Measurements from ENCODE around the gene MB21D2.

MB21D2 gene

GRCh38 chr3:192841428-192841827 is 76.2 kb downstream of the MB21D2 start:
- ChIA-PET CTCF (interaction anchor here (0.6 to 1.1 kb wide), 2 partner anchors 8 to 200 kb away, joined by 3 to 4 read pairs; no protein-coding TSS in a partner anchor), POLR2A (no interaction called here)
- Histone ChIP-seq H3K4me3 (ENCODE audit: low read depth, low read length) (no peak overlapping the region), H3K27ac (ENCODE audit: extremely low read depth, low read depth, low read length) (no peak overlapping the region), H3K9me3 (ENCODE audit: control insufficient read depth, insufficient read depth, low read depth, low read length) (no peaks in the 10 kb centered on the region), H3K4me1 (ENCODE audit: control insufficient read depth, insufficient read depth, low read length) (no peaks in the 10 kb centered on the region; the same call in 1 of the 2 replicates), H3K36me3 (ENCODE audit: control insufficient read depth in 2 of 2, insufficient read depth in 1 of 2, low read length in 2 of 2) (no peaks in the 10 kb centered on the region)
- TF ChIP-seq ZNF777 (tag by site-specific recombination; IDR thresholded peaks at IDR 0.05; ENCODE audit: borderline replicate concordance) (no peak), ZBTB1 (tag by site-specific recombination; IDR thresholded peaks at IDR 0.05) (no peak), ZNF184 (tag by site-specific recombination; IDR thresholded peaks at IDR 0.05) (no peak), ZNF24 (tag by site-specific recombination; IDR thresholded peaks at IDR 0.05) (no peak), ZBTB7A (tag by site-specific recombination; IDR thresholded peaks at IDR 0.05; ENCODE audit: low read depth) (no peak), ZSCAN16 (tag by site-specific recombination; IDR thresholded peaks at IDR 0.05) (no peak), ZNF843 (tag by site-specific recombination; IDR thresholded peaks at IDR 0.05) (no peak)

- H3K27ac ChIP-seq (ENCODE audit: extremely low read depth, low read depth, low read length), result no peak overlapping the region
- no peaks in the 10 kb centered on the region; the same call in 1 of the 2 replicates for H3K4me1 ChIP-seq (ENCODE audit: control insufficient read depth, insufficient read depth, low read length)
- no peaks in the 10 kb centered on the region for H3K36me3 ChIP-seq (ENCODE audit: control insufficient read depth in 2 of 2, insufficient read depth in 1 of 2, low read length in 2 of 2)
- H3K9me3 ChIP-seq (ENCODE audit: control insufficient read depth, insufficient read depth, low read depth, low read length), result no peaks in the 10 kb centered on the region
- H3K4me3 ChIP-seq (ENCODE audit: low read depth, low read length), result no peak overlapping the region
- ChIA-PET POLR2A (no interaction called here), CTCF (interaction anchor here (0.6 kb wide), 1 partner anchor 396 kb away, joined by 5 read pairs; no protein-coding TSS in a partner anchor)
- TF ChIP-seq ZNF341 (tag by site-specific recombination; IDR thresholded peaks at IDR 0.05; ENCODE audit: low read depth) (peak; percentile 41; the same call in 1 of the 2 replicates), ZNF37A (tag by site-specific recombination; IDR thresholded peaks at IDR 0.05) (no peak), PBX3 (CRISPR knock-in tag; IDR thresholded peaks at IDR 0.05) (no peak)
Observed at GRCh38 chr3:192840143-192840836, 77.4 kb downstream of the MB21D2 start.

GRCh38 chr3:192835818-192836815 is 81.5 kb downstream of the MB21D2 start:
- no peaks in the 10 kb centered on the region for H3K36me3 ChIP-seq (ENCODE audit: control insufficient read depth in 2 of 2, insufficient read depth in 1 of 2, low read length in 2 of 2)
- H3K9me3 ChIP-seq (ENCODE audit: control insufficient read depth, insufficient read depth, low read depth, low read length), result no peaks in the 10 kb centered on the region
- ChIA-PET POLR2A (no interaction called here), CTCF (interaction anchor here (0.6 to 1.2 kb wide), 2 partner anchors 16 to 188 kb away, joined by 3 to 4 read pairs; no protein-coding TSS in a partner anchor)
- peaks cover 8% of the 10 kb centered on the region for H3K4me1 ChIP-seq (ENCODE audit: control insufficient read depth, insufficient read depth, low read length)
- no peak overlapping the region for H3K4me3 ChIP-seq (ENCODE audit: low read depth, low read length)
- no peak overlapping the region for H3K27ac ChIP-seq (ENCODE audit: extremely low read depth, low read depth, low read length)
- TF ChIP-seq ZNF324 (tag by site-specific recombination; IDR thresholded peaks at IDR 0.05) (no peak), ZNF280C (tag by site-specific recombination; IDR thresholded peaks at IDR 0.05) (no peak), ZNF600 (tag by site-specific recombination; IDR thresholded peaks at IDR 0.05) (peak; percentile 15; the same call in 1 of the 2 replicates), ZNF366 (tag by site-specific recombination; conservative IDR thresholded peaks at IDR 0.05) (0 out of 2 replicates have a peak, but pooled peaks have one; percentile 12), ZNF571 (tag by site-specific recombination; IDR thresholded peaks at IDR 0.05) (no peak), ZNF548 (tag by site-specific recombination; IDR thresholded peaks at IDR 0.05) (peak; percentile 79), ZNF623 (tag by site-specific recombination; IDR thresholded peaks at IDR 0.05) (no peak), PRDM6 (tag by site-specific recombination; IDR thresholded peaks at IDR 0.05) (peak; percentile 26; the same call in 1 of the 2 replicates), ZBTB21 (tag by site-specific recombination; IDR thresholded peaks at IDR 0.05) (0 out of 2 replicates have a peak, but pooled peaks have one; percentile 14), ZFP41 (tag by site-specific recombination; IDR thresholded peaks at IDR 0.05; ENCODE audit: borderline replicate concordance) (no peak), SP7 (tag by site-specific recombination; IDR thresholded peaks at IDR 0.05) (peak; percentile 54), CTCF (tag by site-specific recombination; IDR thresholded peaks at IDR 0.05) (no peak), ZNF555 (tag by site-specific recombination; conservative IDR thresholded peaks at IDR 0.05) (no peak)

Measured in HEK293 (cell line).